ENCODE results near the gene EHF. TPM values are rescaled to one million over a fixed set of nuclear protein-coding genes. Genes with fewer than 3 reads are reported as not detected.

Gene EHF
- total and polyA plus RNA-seq, 9 donors: 0.06 to 102 (median 5.9) TPM; not detected in 1

DNA sequence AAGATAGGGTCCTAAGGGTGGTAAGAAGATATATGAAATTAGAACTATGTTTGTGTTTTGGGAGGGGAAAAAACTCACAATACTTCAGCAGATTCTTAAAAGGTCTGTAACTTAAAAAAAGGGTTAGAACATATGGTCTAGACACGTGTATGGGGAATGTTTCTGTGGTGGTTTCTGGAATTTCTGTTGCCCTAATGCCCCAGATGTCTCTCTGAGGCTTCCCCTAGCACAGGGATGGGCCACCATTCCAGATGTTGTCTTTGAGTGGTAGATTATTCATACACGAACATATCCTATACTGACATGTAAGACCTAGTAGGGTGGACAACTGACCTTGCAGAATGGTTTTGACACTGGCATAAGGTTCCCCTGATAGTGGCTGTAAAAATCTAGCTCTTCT lies 26.2 kb downstream of the EHF start:
- Histone ChIP-seq H3K9me3 (no peaks in the 10 kb centered on the region), H3K4me1 (ENCODE audit: insufficient read depth) (no peaks in the 10 kb centered on the region), H3K36me3 (no peaks in the 10 kb centered on the region), H3K27me3 (no peaks in the 10 kb centered on the region), H3K4me3 (no peak overlapping the region), H3K27ac (no peak overlapping the region)
- intact Hi-C loops (cut with DNase I): no loop called here
- 27 to 49% (median 37%) methylated on average over 2 of the region's 2 CpGs for WGBS, 3 donors
- DNase-seq: no peak
- TF ChIP-seq, protein P1, sequence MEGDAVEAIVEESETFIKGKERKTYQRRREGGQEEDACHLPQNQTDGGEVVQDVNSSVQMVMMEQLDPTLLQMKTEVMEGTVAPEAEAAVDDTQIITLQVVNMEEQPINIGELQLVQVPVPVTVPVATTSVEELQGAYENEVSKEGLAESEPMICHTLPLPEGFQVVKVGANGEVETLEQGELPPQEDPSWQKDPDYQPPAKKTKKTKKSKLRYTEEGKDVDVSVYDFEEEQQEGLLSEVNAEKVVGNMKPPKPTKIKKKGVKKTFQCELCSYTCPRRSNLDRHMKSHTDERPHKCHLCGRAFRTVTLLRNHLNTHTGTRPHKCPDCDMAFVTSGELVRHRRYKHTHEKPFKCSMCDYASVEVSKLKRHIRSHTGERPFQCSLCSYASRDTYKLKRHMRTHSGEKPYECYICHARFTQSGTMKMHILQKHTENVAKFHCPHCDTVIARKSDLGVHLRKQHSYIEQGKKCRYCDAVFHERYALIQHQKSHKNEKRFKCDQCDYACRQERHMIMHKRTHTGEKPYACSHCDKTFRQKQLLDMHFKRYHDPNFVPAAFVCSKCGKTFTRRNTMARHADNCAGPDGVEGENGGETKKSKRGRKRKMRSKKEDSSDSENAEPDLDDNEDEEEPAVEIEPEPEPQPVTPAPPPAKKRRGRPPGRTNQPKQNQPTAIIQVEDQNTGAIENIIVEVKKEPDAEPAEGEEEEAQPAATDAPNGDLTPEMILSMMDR (IDR thresholded peaks at IDR 0.05): no peak
- no peak for TF ChIP-seq POLR2A (IDR thresholded peaks at IDR 0.05)
- TF ChIP-seq EP300 (IDR thresholded peaks at IDR 0.05): no peak

DNA sequence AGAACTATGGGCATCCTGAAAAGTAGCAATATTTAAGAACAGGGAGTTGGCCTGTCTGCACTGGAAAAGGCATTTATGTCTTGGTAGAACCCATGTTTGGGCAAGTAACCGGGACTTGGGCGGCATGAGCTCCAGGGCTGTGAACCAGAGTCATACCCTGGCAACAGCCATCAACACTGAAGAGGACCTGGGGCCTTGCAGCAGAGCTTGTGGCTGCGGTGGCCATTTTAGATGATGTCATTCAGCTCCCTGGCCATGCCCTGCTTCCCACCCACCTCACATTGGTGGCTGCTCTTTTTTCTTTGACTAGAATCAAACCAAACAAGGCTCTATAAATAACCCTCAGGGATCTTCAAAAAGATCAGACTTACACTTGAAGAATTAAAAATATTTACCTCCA lies 26.6 kb downstream of the EHF start:
- H3K36me3 ChIP-seq: no peaks in the 10 kb centered on the region
- intact Hi-C loops (cut with DNase I): no loop called here
- WGBS, 3 donors: 77 to 88% (median 88%) methylated on average over 3 of the region's 3 CpGs
- TF ChIP-seq POLR2A (IDR thresholded peaks at IDR 0.05): no peak
- TF ChIP-seq, protein P1 (IDR thresholded peaks at IDR 0.05): no peak
- TF ChIP-seq EP300 (IDR thresholded peaks at IDR 0.05): no peak
- H3K9me3 ChIP-seq: no peaks in the 10 kb centered on the region
- no peak overlapping the region for H3K27ac ChIP-seq
- no peaks in the 10 kb centered on the region for H3K27me3 ChIP-seq
- H3K4me3 ChIP-seq: no peak overlapping the region
- H3K4me1 ChIP-seq (ENCODE audit: insufficient read depth): no peaks in the 10 kb centered on the region
- no peak for DNase-seq

DNA sequence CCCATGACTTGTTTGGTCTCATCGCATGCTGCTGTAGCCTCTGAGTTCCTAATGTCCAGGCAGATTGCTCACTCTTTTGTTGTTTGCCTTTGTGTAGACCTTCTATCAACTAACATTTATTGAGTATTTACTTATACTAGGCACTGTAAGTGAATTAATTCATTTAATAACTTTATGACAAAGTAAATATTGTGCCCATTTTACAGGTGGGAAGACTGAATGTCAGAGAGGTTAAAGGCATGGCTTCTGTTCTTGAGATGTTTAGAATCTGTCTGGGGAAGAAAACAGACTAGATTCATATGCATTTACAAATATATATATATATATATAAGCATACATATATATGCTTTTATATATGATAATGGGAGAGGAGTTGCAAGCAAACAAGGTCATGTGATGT lies 27.1 kb downstream of the EHF start:
- no peak overlapping the region for H3K4me3 ChIP-seq
- intact Hi-C loops (cut with DNase I): no loop called here
- no peak for DNase-seq
- TF ChIP-seq, protein P1 (IDR thresholded peaks at IDR 0.05): no peak
- TF ChIP-seq POLR2A (IDR thresholded peaks at IDR 0.05): no peak
- no peak for TF ChIP-seq EP300 (IDR thresholded peaks at IDR 0.05)
- no peaks in the 10 kb centered on the region for H3K4me1 ChIP-seq (ENCODE audit: insufficient read depth)
- no peak overlapping the region for H3K27ac ChIP-seq
- H3K27me3 ChIP-seq: no peaks in the 10 kb centered on the region
- H3K9me3 ChIP-seq: no peaks in the 10 kb centered on the region
- WGBS, 3 donors: 92 to 96% (median 95%) methylated on average over 1 of the region's 1 CpG
- H3K36me3 ChIP-seq: no peaks in the 10 kb centered on the region

DNA sequence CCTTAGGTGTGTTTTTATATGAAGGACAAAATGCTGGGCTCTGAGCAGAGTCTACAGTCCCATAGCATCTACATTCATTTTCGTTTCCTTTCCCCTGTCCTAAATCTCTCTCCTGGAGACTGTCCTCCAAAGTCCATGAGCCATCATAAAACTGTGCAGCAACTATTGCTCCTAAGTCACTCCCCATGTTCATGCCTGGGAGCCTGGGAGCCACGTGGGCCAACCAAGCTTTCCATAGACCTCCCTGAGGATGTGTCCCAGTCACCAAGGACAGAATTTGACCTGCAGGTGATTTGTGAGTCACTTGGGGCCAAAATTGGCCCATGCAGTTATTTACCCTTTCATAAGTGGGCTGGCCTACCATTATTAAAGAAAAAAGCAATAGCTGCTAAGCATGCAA lies 28.7 kb downstream of the EHF start:
- DNase-seq: no peak
- Histone ChIP-seq H3K4me3 (no peak overlapping the region), H3K27me3 (no peaks in the 10 kb centered on the region), H3K36me3 (no peaks in the 10 kb centered on the region), H3K9me3 (no peaks in the 10 kb centered on the region), H3K27ac (no peak overlapping the region), H3K4me1 (ENCODE audit: insufficient read depth) (no peaks in the 10 kb centered on the region)
- TF ChIP-seq POLR2A (IDR thresholded peaks at IDR 0.05) (no peak), EP300 (IDR thresholded peaks at IDR 0.05) (no peak)
- TF ChIP-seq, protein P1 (IDR thresholded peaks at IDR 0.05): no peak
- 49 to 61% (median 59%) methylated on average over 2 of the region's 2 CpGs for WGBS, 3 donors
- intact Hi-C loops (cut with DNase I): no loop called here

DNA sequence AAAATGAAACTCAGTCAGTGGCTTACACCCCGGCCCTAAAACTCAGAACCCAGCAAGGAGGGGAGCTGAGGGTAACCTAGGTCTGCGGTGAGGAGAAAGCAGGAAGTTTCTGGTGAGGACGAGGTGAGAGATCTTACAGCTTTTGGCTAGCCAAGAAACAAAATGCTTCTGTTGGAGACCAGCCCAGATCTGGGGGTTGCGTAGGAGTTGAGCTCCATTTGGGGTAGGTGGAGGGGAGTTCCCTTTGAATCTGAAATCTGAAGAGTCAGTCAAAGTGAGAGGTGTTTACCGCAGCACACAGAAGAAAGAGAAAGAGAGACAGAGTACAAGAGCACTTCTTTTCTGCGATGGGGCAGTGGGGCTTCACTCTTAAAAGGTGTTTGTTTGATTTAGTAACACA lies 29.6 kb downstream of the EHF start:
- Histone ChIP-seq H3K36me3 (no peaks in the 10 kb centered on the region), H3K4me1 (ENCODE audit: insufficient read depth) (no peaks in the 10 kb centered on the region), H3K4me3 (no peak overlapping the region), H3K27me3 (no peaks in the 10 kb centered on the region), H3K27ac (no peak overlapping the region), H3K9me3 (no peaks in the 10 kb centered on the region)
- intact Hi-C loops (cut with DNase I): no loop called here
- WGBS, 3 donors: 12 to 16% (median 15%) methylated on average over 6 of the region's 6 CpGs
- TF ChIP-seq, protein P1 (IDR thresholded peaks at IDR 0.05): no peak
- TF ChIP-seq POLR2A (IDR thresholded peaks at IDR 0.05) (no peak), EP300 (IDR thresholded peaks at IDR 0.05) (no peak)
- no peak for DNase-seq

Data from ovary (tissue), 9 donors.